Nephron progenitor cell (in vitro differentiated cells): Measurements from ENCODE around the gene NDUFS4.
"Not testable (repeated sequence)": the region's sequence is repeated elsewhere in the genome, so short reads cannot be mapped to it uniquely, and the experiment has no call there.

Experiments used
- DNase-seq: peaks from one replicate; pipeline ENCODE4 v3.0.0; 2021
- H3K27ac Mint-ChIP-seq: 2 replicates; pipeline ENCODE4 v1.8.0; 2021; ENCODE audit warnings: mild to moderate bottlenecking, moderate library complexity, mixed read lengths
- H3K27me3 Mint-ChIP-seq: 2 replicates; pipeline ENCODE4 v1.8.0; 2021; ENCODE audit warnings: mild to moderate bottlenecking, low read depth, mixed read lengths; ENCODE audit not compliant: poor library complexity
- H3K36me3 Mint-ChIP-seq: 2 replicates; pipeline ENCODE4 v1.8.0; 2021; ENCODE audit warnings: low read depth, mixed read lengths
- H3K4me1 Mint-ChIP-seq: 2 replicates; pipeline ENCODE4 v1.8.0; 2021; ENCODE audit warnings: mixed read lengths
- H3K4me3 Mint-ChIP-seq: 2 replicates; pipeline ENCODE4 v1.8.0; 2021; ENCODE audit warnings: mild to moderate bottlenecking, moderate library complexity, mixed read lengths
- H3K9me3 Mint-ChIP-seq: 2 replicates; pipeline ENCODE4 v1.8.0; 2021; ENCODE audit warnings: mild to moderate bottlenecking, moderate library complexity, mixed read lengths
- TF ChIP-seq, protein P1 (sequence below): fragments of 200-600 bp; sonication (generic); IDR thresholded peaks from 2 replicates; pipeline ENCODE4 v1.5.0; 2021; ENCODE audit warnings: antibody characterized with exemption

The NDUFS4 gene

DNA sequence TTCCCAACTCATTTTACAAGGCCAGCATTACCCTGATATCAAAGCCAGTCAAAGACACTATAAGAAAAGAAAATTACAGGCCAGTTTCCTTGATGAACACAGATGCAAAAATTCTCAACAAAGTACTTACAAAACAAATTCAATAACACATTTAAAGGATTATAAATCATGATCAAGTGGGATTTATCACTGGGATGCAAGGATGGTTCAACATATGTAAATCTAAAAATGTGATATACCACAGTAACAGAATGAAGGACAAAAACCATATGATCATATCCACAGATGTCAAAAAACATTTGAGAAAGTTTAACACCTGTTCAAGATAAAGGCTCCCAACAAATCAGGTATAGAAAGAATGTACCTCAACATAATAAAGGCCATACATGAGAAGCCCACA, 130.6 kb downstream of the NDUFS4 start:
- DNase-seq, result no peak
- H3K36me3 Mint-ChIP-seq, result peaks cover 75% of the 10 kb centered on the region
- H3K4me1 Mint-ChIP-seq, result no peaks in the 10 kb centered on the region
- TF ChIP-seq, protein P1, sequence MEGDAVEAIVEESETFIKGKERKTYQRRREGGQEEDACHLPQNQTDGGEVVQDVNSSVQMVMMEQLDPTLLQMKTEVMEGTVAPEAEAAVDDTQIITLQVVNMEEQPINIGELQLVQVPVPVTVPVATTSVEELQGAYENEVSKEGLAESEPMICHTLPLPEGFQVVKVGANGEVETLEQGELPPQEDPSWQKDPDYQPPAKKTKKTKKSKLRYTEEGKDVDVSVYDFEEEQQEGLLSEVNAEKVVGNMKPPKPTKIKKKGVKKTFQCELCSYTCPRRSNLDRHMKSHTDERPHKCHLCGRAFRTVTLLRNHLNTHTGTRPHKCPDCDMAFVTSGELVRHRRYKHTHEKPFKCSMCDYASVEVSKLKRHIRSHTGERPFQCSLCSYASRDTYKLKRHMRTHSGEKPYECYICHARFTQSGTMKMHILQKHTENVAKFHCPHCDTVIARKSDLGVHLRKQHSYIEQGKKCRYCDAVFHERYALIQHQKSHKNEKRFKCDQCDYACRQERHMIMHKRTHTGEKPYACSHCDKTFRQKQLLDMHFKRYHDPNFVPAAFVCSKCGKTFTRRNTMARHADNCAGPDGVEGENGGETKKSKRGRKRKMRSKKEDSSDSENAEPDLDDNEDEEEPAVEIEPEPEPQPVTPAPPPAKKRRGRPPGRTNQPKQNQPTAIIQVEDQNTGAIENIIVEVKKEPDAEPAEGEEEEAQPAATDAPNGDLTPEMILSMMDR, result no peak
- no peak overlapping the region for H3K27ac Mint-ChIP-seq
- peaks cover 86% of the 10 kb centered on the region for H3K9me3 Mint-ChIP-seq
- H3K4me3 Mint-ChIP-seq, result no peak overlapping the region
- H3K27me3 Mint-ChIP-seq, result peaks cover 6% of the 10 kb centered on the region

DNA sequence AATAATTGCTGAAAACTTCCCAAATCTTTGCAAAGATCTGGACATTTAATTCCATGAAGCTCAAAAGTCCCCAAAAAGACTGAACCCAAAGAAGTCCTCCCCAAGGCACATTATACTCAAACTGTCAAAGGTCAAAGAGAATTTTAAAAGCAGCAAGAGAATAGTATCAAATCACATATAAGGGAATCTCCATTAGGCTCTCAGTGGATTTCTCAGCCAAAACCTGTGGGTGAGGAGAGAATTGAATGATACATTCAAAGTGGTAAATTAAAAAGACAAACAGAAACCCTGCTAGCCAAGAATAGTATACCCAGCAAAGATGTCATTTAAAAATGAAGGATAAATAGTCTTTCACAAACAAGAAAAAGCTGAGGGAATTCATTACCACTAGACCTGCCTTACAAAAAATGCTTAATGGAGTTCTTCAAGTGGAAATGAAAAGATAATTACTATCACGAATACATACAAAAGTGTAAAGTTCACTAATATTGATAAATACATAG, 134.1 kb downstream of the NDUFS4 start:
- peaks cover 6% of the 10 kb centered on the region for H3K27me3 Mint-ChIP-seq
- TF ChIP-seq, protein P1, result no peak
- no peak overlapping the region for H3K4me3 Mint-ChIP-seq
- H3K9me3 Mint-ChIP-seq, result peaks cover 74% of the 10 kb centered on the region
- DNase-seq, result no peak
- H3K4me1 Mint-ChIP-seq, result no peaks in the 10 kb centered on the region
- H3K36me3 Mint-ChIP-seq, result peaks cover 54% of the 10 kb centered on the region
- H3K27ac Mint-ChIP-seq, result no peak overlapping the region

- H3K27me3 Mint-ChIP-seq, H3K4me3 Mint-ChIP-seq, H3K27ac Mint-ChIP-seq, H3K4me1 Mint-ChIP-seq, DNase-seq: not testable (repeated sequence)
- Mint-ChIP-seq H3K9me3 (peaks cover 59% of the 10 kb centered on the region), H3K36me3 (peaks cover 29% of the 10 kb centered on the region)
Observed at GRCh38 chr5:53710405-53710804, 150.0 kb downstream of the NDUFS4 start.

- H3K4me1 Mint-ChIP-seq, result peaks cover 6% of the 10 kb centered on the region
- peaks cover 56% of the 10 kb centered on the region for H3K9me3 Mint-ChIP-seq
- TF ChIP-seq, protein P1, result no peak
- no peak for DNase-seq
- H3K36me3 Mint-ChIP-seq, result peaks cover 27% of the 10 kb centered on the region
- no peak overlapping the region for H3K4me3 Mint-ChIP-seq
- no peaks in the 10 kb centered on the region for H3K27me3 Mint-ChIP-seq
- H3K27ac Mint-ChIP-seq, result no peak overlapping the region
Observed at GRCh38 chr5:53712327-53712726, 151.9 kb downstream of the NDUFS4 start.

DNA sequence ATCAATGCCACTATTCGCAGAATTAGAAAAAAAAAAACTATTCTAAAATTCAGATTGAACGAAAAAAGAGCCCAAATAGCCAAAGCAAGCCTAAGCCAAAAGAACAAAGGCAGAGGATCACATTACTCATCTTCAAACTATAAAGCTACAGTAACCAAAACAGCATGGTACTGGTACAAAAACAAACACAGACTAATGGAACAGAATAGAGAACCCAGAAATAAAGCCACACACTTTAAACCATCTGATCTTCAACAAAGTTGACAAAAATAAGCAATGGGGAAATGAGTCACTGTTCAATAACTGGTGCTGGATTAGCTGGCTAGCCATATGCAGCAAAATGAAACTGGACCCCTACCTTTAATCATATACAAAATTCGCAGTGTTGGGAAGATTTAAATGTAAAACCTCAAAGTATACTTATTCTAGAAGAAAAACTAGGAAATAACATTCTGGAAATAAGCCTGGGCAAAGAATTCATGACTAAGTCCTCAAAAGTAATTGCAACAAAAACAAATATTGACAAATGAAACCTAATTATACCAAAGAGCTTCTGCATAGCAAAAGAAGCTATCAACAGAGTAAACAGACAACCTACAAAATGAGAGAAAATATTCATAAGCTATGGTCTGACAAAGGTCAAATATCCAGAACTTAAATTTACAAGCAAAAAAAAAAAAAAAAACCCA, 153.7 kb downstream of the NDUFS4 start:
- Mint-ChIP-seq H3K4me3 (no peak overlapping the region), H3K4me1 (peaks cover 6% of the 10 kb centered on the region), H3K36me3 (peaks cover 23% of the 10 kb centered on the region), H3K27ac (no peak overlapping the region), H3K9me3 (peaks cover 52% of the 10 kb centered on the region), H3K27me3 (no peaks in the 10 kb centered on the region)
- no peak for DNase-seq
- TF ChIP-seq, protein P1, result no peak

DNA sequence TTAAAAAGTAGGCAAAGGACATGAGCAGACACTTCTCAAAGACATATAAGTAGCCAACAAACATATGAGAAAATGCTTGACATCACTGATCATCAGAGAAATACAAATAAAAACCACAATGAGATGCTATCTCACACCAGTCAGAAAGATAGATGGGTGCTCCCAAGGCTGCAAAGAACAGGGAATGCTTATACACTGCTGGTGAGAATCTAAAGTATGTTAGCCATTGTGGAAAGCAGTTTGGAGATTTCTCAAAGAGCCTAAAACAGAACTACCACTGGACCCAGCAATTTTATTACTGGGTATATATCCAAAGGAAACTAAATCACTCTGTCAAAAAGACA, 154.2 kb downstream of the NDUFS4 start:
- TF ChIP-seq, protein P1, result no peak
- H3K4me1 Mint-ChIP-seq, result peaks cover 6% of the 10 kb centered on the region
- peaks cover 52% of the 10 kb centered on the region for H3K9me3 Mint-ChIP-seq

More for the DNA sequence above, 154.2 kb downstream of the NDUFS4 start:
- H3K27me3 Mint-ChIP-seq, result no peaks in the 10 kb centered on the region
- no peak for DNase-seq
- no peak overlapping the region for H3K27ac Mint-ChIP-seq
- peaks cover 21% of the 10 kb centered on the region for H3K36me3 Mint-ChIP-seq
- no peak overlapping the region for H3K4me3 Mint-ChIP-seq
